Epithelial cell of proximal tubule (primary cell): ENCODE measurements around the gene MORC4. TPM values are rescaled to one million over a fixed set of nuclear protein-coding genes. Genes with fewer than 3 reads are reported as not detected.

ENCODE experiments used
- DNase-seq: peaks from one replicate; pipeline ENCODE4 v3.0.0-alpha.2; 2011; ENCODE audit warnings: low read depth
- H3K4me3 ChIP-seq: 2 replicates; pipeline ENCODE4 v1.5.1; 2011; ENCODE audit warnings: low read depth, mild to moderate bottlenecking, low read length
- CTCF ChIP-seq: conservative IDR thresholded peaks from 2 replicates; pipeline ENCODE4 v1.5.1; 2012; ENCODE audit warnings: low read depth, mild to moderate bottlenecking, low read length
- total RNA-seq: library from RNA; depleted of rRNA; stranded (reverse); fragments of >200 nt; gene quantifications from 2 replicates; pipeline ENCODE4 v1.2.3, GENCODE V29; 2015

Gene MORC4
- total RNA-seq, 1 donor from 2014 or later = 11.1 TPM

GRCh38 chrX:106949366-106949765, 50.6 kb downstream of the MORC4 start:
- no peak for DNase-seq
- TF ChIP-seq CTCF = no peak
- H3K4me3 ChIP-seq = no peak overlapping the region

GRCh38 chrX:106948641-106949040, 51.4 kb downstream of the MORC4 start:
- no peak for DNase-seq
- no peak for TF ChIP-seq CTCF
- no peak overlapping the region for H3K4me3 ChIP-seq

GRCh38 chrX:106946464-106946863, 53.5 kb downstream of the MORC4 start:
- H3K4me3 ChIP-seq = no peak overlapping the region
- DNase-seq = no peak
- no peak for TF ChIP-seq CTCF

GRCh38 chrX:106940068-106940467, 59.9 kb downstream of the MORC4 start:
- no peak overlapping the region for H3K4me3 ChIP-seq
- TF ChIP-seq CTCF = no peak
- DNase-seq = no peak

GRCh38 chrX:106939566-106939965, 60.4 kb downstream of the MORC4 start:
- no peak for DNase-seq
- TF ChIP-seq CTCF = no peak
- H3K4me3 ChIP-seq = no peak overlapping the region

DNA sequence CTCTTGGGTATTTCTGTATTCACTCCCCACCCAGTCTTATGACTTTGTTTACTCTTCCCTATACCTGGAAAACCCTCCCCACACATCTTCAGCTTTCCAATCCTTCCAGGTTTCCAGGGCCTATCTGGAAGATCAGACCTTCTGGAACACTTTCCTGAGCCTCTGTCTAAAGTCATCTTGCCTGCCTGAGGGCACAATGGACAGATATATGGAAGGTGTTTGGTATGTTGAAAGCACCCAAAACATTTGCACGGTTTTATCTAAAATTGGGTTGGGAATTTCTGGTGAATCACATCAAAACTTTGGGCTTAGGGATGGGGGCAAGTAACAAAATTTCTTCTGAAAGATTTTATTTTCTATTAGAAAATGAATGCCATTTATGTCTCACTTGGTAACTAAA, 63.8 kb downstream of the MORC4 start:
- DNase-seq = no peak
- no peak for TF ChIP-seq CTCF
- H3K4me3 ChIP-seq = no peak overlapping the region

DNA sequence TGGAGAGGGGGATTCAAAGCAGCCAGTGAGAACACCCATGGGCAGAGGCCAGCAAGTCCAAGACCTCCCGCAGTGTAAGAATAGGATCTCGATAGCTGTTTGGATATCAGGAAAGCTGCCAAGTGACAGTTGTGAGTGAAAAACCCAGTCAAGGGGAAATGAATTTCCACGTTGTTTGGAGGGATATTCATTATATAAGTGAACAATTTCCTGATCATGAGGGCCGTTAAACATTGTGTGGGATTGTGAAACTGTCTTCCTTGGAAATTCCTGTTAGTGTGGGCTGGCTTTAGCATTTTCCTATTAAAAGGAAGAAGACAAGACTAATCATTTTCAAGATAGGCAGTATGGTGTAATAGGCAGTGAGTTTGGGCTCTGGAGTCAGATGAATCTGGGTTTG, 64.8 kb downstream of the MORC4 start:
- H3K4me3 ChIP-seq = no peak overlapping the region
- TF ChIP-seq CTCF = no peak
- peak; percentile 93 for DNase-seq
